Measurements from ENCODE around the gene MAP3K9.

The MAP3K9 gene

GRCh38 chr14:70780396-70781075 lies 28.8 kb downstream of the MAP3K9 start:
- no peak for DNase-seq

GRCh38 chr14:70779667-70780066 lies 29.6 kb downstream of the MAP3K9 start:
- no peak for DNase-seq

DNA sequence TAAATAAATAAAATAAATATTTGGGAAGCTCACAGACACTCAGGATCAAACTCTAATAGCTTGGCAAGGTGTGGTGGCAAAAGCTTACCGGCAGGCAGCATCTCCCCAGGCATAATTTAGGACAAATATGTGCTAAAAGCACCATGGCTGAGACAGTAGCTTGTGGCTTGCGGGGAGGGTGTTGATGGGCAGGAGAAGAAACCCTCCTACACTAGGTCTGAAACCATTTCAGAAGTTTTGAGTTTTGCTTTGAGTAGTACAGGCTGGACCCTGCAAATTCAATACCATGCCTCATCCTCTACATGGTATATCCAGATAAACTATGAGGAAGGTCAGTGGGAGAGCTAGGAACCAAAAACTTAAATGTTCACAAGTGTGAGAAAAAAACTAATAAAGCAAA lies 33.1 kb downstream of the MAP3K9 start:
- DNase-seq: no peak

DNA sequence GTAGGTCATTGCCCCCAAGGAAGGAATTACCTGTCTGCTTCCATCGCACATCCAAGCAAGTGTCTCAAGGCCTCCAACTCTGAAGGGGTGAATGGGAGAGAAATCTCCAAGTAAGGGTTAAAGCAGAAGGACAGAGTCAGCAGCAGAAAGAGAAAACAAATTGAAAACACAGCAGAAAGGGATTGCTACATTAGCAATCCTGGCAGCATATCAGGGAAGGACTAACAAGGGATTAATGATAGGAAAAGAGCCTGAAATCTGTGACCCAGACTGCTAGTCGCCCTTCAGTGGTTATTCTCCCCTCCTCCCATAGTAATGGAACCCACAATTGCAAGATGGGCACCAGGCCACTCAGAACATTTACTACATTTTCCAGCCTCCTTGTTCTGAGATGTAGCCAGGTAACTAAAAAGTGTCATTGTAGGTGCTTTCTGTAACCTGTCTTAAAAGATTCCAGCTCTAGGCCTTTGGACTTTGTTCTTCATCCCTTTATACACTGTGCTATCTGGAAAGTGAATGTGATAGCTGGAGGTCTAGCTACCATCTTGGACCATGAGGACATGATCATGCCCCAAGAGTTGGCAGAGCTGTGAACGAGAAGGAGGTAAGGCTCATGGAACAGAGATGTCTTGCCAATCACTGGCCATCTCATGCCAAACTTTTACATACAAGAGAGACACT lies 36.0 kb downstream of the MAP3K9 start:
- DNase-seq: no peak

- DNase-seq: peak; percentile 26
These were observed 37.5 kb downstream of the MAP3K9 start for GRCh38 chr14:70771781-70772212.

DNA sequence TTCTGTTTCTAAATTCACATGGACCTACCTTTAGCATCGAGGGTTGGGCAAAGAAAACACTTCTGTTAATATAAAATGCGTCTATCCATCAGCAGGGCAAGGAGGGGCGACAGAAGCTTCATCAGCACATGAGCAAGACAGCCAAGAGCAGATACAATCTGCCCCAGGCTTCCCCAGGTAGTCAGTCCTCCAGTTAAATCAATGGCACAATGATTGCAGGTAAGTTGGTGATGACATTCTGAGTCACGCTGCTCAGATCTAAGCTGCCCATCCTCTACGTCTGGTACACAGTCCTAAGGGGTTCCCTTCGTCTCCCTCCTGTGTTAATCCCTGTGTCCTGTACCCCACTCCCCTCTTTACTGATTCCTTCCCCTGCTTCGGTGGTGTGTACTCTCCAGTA lies 38.8 kb downstream of the MAP3K9 start:
- DNase-seq: no peak

- DNase-seq: no peak
These were observed 49.9 kb downstream of the MAP3K9 start for GRCh38 chr14:70759398-70759797.

DNA sequence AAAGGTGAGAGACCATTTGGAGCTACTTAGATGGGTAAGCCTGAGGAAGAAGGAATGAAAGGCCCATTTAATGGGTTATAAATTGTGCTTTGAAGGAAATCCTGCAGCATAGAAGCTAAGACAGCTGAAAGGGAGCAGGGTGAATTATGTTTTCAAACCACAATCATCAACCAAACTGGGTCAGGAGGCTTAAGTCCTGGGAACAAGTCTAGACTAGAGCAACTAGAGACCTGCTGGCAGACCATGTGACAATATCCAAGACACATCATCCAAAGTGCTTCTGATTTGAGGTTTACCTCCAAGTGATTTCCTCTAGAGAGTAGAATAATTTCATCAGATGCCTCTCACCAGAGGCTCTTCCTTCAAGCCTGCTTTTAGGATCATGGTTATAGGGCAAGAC lies 53.7 kb downstream of the MAP3K9 start:
- no peak for DNase-seq

GRCh38 chr14:70754991-70755390 lies 54.3 kb downstream of the MAP3K9 start:
- no peak for DNase-seq

DNA sequence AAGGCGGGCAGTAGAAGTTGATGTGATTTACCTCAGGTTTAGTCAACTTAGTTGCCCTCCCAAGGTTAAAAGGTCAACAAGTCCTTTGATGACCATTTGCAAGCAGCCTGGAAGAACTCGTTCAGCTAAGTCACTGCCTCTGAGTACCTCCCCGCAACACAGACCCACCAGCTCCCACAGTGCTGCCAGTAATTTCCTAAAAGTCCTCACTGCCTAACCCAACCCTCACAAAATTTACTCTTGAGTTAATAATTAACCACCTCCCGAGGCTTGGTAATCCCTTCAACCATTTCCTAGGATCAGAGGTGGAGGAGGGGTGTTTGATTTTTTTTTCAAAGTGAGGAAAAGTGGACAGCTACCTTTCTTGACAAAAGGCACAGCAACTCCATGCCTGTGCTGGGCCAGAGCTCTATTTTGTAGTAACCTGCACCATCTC lies 55.8 kb downstream of the MAP3K9 start:
- no peak for DNase-seq

- DNase-seq: no peak
These were observed 60.9 kb downstream of the MAP3K9 start for GRCh38 chr14:70748422-70748821.

DNA sequence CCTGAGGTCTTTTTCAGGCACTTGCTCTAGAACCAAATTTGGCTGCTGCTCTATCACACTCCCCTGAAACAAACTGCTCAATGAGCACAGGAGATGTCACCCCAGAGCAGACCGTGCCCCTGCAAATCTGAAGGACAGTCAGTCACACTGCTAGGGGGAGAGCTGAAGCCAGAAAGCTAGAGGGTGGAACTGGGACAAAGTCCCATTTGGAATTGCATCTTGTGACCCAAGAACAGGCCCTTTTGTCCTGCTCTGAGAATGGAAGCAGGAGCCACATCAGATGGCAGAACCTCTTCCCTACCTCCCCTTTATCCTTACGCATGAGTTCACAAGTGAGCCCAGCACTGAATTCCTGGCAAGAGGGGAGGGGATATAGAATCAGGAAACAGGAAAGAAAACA lies 64.7 kb downstream of the MAP3K9 start:
- DNase-seq: no peak

- no peak for DNase-seq
These were observed 67.0 kb downstream of the MAP3K9 start for GRCh38 chr14:70742316-70742715.

GRCh38 chr14:70741482-70741881 lies 67.8 kb downstream of the MAP3K9 start:
- DNase-seq: no peak

DNA sequence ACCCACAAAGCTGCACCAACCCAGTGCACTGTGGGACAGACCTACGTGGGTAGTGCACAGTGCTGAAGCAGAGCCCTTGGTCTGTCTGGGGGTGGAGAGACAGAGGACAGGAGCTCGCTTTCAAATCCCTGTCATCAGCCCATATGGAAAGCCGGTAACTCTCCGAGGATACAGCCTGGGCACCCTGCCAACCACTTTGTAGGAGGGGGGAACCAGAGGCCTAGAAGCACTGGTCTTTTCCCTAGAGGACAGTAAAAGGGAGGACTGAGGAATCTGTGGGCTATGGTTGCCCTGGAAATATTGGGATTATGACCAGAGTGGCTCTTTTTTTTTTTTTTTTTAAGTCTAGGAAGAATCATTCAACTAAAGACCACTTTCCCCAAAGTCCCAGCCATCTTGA lies 74.3 kb downstream of the MAP3K9 start:
- peak; percentile 7 for DNase-seq

- DNase-seq: no peak
These were observed 77.7 kb downstream of the MAP3K9 start for GRCh38 chr14:70731447-70732239.

DNA sequence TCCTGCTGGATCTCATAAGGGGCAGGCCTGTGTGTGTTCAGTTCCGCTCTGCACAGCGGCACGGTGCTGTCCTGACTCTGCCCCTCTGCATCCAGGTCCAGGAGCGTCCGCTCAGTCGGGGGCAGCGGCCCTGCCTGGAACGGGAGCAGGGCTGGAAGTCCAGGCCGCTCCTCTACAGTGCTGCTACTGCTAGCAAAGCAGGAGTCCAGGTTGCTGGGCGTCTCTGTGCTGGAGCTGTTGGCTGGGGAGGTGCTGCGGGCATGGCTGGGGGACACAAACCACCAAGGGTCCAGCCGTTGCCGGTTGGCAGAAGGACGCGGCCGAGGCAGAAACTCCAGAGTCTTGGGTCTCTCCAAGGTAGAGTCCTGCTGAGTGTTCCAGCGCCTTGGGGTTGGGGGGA lies 78.9 kb downstream of the MAP3K9 start:
- DNase-seq: no peak

DNA sequence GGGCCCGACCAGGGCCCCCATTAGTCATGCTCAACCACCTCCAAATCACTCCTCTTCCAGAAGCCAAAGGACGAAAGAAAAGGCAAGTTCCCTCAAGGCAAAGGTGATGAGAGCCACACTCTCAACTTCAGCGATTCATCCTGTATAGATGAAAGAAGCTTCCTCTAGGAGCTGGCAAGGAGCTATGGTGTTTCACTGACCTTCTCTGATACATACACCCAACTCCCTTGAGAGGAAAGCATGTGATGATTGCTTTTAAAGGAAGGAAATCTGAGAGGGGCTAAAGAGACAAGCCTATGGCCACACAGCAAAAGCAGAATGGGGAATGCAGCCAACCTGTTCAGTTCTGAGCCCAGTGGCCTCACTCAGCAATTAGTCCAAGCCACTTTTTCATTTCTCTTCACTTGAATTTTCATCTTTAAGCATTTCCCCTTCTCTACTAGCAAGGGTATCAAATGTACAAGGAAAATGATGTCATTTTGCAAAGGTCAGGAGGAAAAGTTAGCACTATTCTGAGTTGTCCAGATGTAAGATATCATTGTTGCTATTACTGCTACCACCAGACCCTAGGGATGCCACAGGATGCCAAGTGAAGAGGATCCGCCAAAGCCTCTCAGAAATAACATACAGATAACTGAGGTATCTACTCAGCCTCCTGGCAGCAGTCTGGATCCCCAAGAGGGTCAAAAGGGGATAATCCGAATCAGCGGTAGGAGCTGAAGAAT lies 82.5 kb downstream of the MAP3K9 start:
- DNase-seq: peak; percentile 8

DNA sequence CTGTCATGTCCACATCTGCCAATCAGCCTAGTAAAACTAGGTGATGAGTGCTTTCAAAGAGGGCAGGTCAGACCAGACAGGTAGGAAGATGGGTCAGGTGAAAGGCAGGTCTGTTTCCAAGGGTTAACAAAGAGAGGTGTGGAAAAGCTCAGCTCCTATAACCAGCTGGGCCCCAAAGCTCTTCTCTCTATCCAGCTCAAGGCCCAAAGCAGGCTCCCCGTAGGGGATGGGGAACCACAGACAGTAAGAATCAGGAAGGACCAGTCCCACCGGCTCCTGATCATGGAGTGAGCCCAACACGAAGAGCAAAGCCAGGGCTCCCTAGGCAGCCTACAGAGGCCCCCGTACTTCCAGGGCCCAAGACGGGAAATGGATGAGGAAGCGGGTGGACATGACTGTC lies 84.4 kb downstream of the MAP3K9 start:
- DNase-seq: no peak

DNA sequence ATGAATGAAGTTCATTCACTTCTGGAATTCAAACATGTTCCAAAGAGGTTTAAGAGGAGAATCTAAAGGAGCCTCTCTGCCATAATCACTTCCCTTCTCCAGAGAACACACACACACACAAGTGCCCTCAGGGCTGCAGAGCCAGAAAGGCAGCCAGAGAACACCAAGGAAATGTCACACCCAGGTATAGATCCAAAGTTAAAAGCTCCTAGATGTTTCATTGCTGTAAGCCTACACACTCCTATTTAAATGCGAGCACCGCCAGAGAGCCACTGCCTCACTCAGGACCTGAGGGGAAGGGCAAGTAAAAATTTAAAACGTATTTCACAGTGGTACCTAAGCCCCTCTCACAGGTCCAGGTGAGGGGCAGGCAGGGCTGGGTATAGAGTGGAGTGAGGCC lies 85.2 kb downstream of the MAP3K9 start:
- no peak for DNase-seq

DNA sequence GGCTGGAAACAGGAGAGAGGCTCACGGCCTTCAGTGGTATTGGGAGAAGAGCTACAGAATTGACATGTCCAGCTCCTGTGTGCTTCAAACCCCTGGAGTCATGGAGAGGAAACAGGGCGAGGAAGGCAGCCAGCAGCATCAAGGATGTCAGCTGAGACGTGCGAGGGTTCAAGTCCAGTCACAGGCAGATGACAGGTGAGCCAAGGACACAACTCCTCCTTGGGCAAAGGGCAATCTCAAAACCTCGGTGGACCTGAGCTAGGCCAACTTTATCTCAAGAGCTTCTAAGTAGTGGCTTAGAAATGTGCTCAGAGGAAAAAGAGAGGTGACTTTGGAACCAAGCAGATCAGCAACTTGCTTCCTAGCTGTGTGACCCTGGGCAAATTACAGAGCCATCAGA lies 86.0 kb downstream of the MAP3K9 start:
- DNase-seq: no peak

DNA sequence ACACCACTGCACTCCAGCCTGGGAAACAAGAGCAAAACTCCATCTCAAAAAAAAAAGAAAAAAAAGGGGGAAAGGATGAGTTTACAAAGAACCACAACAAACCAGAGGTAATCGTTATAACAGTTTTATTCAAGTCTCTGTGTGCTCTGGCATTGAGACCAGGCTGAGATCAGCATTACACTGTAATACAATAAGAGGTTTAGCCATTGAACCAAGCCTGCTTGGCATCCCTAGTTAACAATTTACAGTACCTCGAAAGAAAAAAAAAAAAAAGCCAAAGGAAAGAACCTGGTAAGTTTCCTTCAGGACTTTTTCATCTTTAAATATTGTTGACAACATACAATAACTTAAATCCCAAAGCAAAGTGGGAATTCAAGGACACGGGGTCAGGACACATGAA lies 86.9 kb downstream of the MAP3K9 start:
- no peak for DNase-seq

- no peak for DNase-seq
These were observed 87.8 kb downstream of the MAP3K9 start for GRCh38 chr14:70721542-70721941.
